Neural crest cell (in vitro differentiated cells): ENCODE measurements around the gene CXorf66. TPM values are rescaled to one million over a fixed set of nuclear protein-coding genes. Genes with fewer than 3 reads are reported as not detected.
A peak's percentile ranks its signal among the peaks of the same experiment; 100 is the strongest.

Source experiments
- DNase-seq: peaks from one replicate; pipeline ENCODE4 v3.0.0; 2021; ENCODE audit warnings: low read depth, mixed read lengths, low spot score
- H3K27ac Mint-ChIP-seq: one replicate; pipeline ENCODE4 v1.8.0; 2021; ENCODE audit warnings: mild to moderate bottlenecking, mixed read lengths; ENCODE audit not compliant: unreplicated experiment
- H3K27me3 Mint-ChIP-seq: 2 replicates; pipeline ENCODE4 v1.8.0; 2021; ENCODE audit warnings: low read depth, mild to moderate bottlenecking, mixed read lengths
- H3K36me3 Mint-ChIP-seq: 2 replicates; pipeline ENCODE4 v1.8.0; 2021; ENCODE audit warnings: low read depth, mild to moderate bottlenecking, mixed read lengths
- H3K4me1 Mint-ChIP-seq: 2 replicates; pipeline ENCODE4 v1.8.0; 2021; ENCODE audit warnings: mixed read lengths
- H3K4me3 Mint-ChIP-seq: one replicate; pipeline ENCODE4 v1.8.0; 2021; ENCODE audit warnings: mild to moderate bottlenecking, mixed read lengths
- H3K9me3 Mint-ChIP-seq: 2 replicates; pipeline ENCODE4 v1.8.0; 2021; ENCODE audit warnings: mixed read lengths
- CTCF ChIP-seq: fragments of 200-600 bp; sonication (generic); conservative IDR thresholded peaks from 2 replicates; pipeline ENCODE4 v1.5.0; 2021; ENCODE audit warnings: antibody characterized with exemption, mild to moderate bottlenecking
- total RNA-seq: library from RNA; stranded (reverse); gene quantifications from 2 replicates; pipeline ENCODE4 v1.2.1, GENCODE V29; 2021

Gene CXorf66
- total RNA-seq, 1 donor from 2014 or later = not detected

GRCh38 chrX:139932073-139932900, 33.0 kb downstream of the CXorf66 start:
- TF ChIP-seq CTCF = no peak
- no peak overlapping the region for H3K27ac Mint-ChIP-seq

GRCh38 chrX:139931646-139932072, 33.7 kb downstream of the CXorf66 start:
- no peak overlapping the region for H3K27ac Mint-ChIP-seq
- TF ChIP-seq CTCF = no peak

More at GRCh38 chrX:139932073-139932900, 33.0 kb downstream of the CXorf66 start:
- Mint-ChIP-seq H3K36me3 (no peaks in the 10 kb centered on the region), H3K27me3 (peaks cover 12% of the 10 kb centered on the region), H3K9me3 (no peaks in the 10 kb centered on the region), H3K4me3 (peak overlapping the region; percentile 92), H3K4me1 (peaks cover 24% of the 10 kb centered on the region)
- DNase-seq = no peak

GRCh38 chrX:139930916-139931645, 34.2 kb downstream of the CXorf66 start:
- DNase-seq = peak; percentile 8
- Mint-ChIP-seq H3K27ac (no peak overlapping the region), H3K9me3 (no peaks in the 10 kb centered on the region), H3K27me3 (peaks cover 12% of the 10 kb centered on the region), H3K4me1 (peaks cover 24% of the 10 kb centered on the region), H3K36me3 (no peaks in the 10 kb centered on the region), H3K4me3 (peak overlapping the region; percentile 87)
- TF ChIP-seq CTCF = no peak

More at GRCh38 chrX:139931646-139932072, 33.7 kb downstream of the CXorf66 start:
- H3K9me3 Mint-ChIP-seq = no peaks in the 10 kb centered on the region
- peaks cover 12% of the 10 kb centered on the region for H3K27me3 Mint-ChIP-seq
- peaks cover 24% of the 10 kb centered on the region for H3K4me1 Mint-ChIP-seq
- H3K4me3 Mint-ChIP-seq = peak overlapping the region; percentile 87
- peak; percentile 9 for DNase-seq
- no peaks in the 10 kb centered on the region for H3K36me3 Mint-ChIP-seq

GRCh38 chrX:139930401-139930800, 34.9 kb downstream of the CXorf66 start:
- no peak for DNase-seq
- H3K27ac Mint-ChIP-seq = no peak overlapping the region
- no peak for TF ChIP-seq CTCF
- H3K4me3 Mint-ChIP-seq = peak overlapping the region; percentile 87
- peaks cover 12% of the 10 kb centered on the region for H3K27me3 Mint-ChIP-seq
- H3K4me1 Mint-ChIP-seq = peaks cover 24% of the 10 kb centered on the region
- no peaks in the 10 kb centered on the region for H3K9me3 Mint-ChIP-seq
- no peaks in the 10 kb centered on the region for H3K36me3 Mint-ChIP-seq

GRCh38 chrX:139929876-139930275, 35.4 kb downstream of the CXorf66 start:
- Mint-ChIP-seq H3K27ac (no peak overlapping the region), H3K4me3 (peak overlapping the region; percentile 87), H3K4me1 (peaks cover 24% of the 10 kb centered on the region), H3K36me3 (no peaks in the 10 kb centered on the region), H3K9me3 (no peaks in the 10 kb centered on the region), H3K27me3 (peaks cover 12% of the 10 kb centered on the region)
- no peak for TF ChIP-seq CTCF
- DNase-seq = no peak
